ENCODE results near the gene MYOG. TPM values are rescaled to one million over a fixed set of nuclear protein-coding genes. Genes with fewer than 3 reads are reported as not detected.

Gene MYOG
- total RNA-seq, 4 donors from 2014 or later, result not detected

Other genes with a start within 250 kb of the MYOG start
- 10 to 100 TPM in 3 of 4 donors, 1 to 10 TPM in 1; 5.1 to 11.2 (median 10.6) TPM for gene RABIF, start 196.9 kb downstream of the MYOG start, total RNA-seq
- 10 to 100 TPM; 13.4 to 19.6 (median 15.1) TPM for gene KLHL12, start 158.8 kb downstream of the MYOG start, total RNA-seq
- 100 to 1,000 TPM; 124 to 190 (median 169) TPM for gene ADIPOR1, start 127.7 kb downstream of the MYOG start, total RNA-seq
- 100 to 1,000 TPM; 136 to 212 (median 176) TPM for gene CYB5R1, start 118.8 kb downstream of the MYOG start, total RNA-seq
- gene TMEM183A, start 78.6 kb downstream of the MYOG start, total RNA-seq, result 10 to 100 TPM; 62.0 to 95.5 (median 68.6) TPM
- 10 to 100 TPM in 1 of 4 donors, 1 to 10 TPM in 1, under 1 TPM in 2; 0.26 to 38.7 (median 1.5) TPM for gene PPFIA4, start 59.5 kb downstream of the MYOG start, total RNA-seq
- 1 to 10 TPM; 3.4 to 8.2 (median 5.6) TPM for gene ADORA1, start 41.7 kb upstream of the MYOG start, total RNA-seq
- gene MYBPH, start 89.8 kb upstream of the MYOG start, total RNA-seq, result under 1 TPM in 1 of 4 donors, not detected in 3; 0.26 TPM
- 100 to 1,000 TPM; 100 to 257 (median 128) TPM for gene CHI3L1, start 100.7 kb upstream of the MYOG start, total RNA-seq
- under 1 TPM in 3 of 4 donors, not detected in 1; 0.23 to 0.68 (median 0.32) TPM for gene CHIT1, start 143.7 kb upstream of the MYOG start, total RNA-seq
- 100 to 1,000 TPM; 160 to 319 (median 193) TPM for gene BTG2, start 219.5 kb upstream of the MYOG start, total RNA-seq

Data from suprapubic skin (tissue), 4 donors.